HepG2 (cell line): ENCODE data around the gene GALNT9.

Experiments
- EHMT2 ChIP-seq: fragments of 200-600 bp; sonication (generic); IDR thresholded peaks from 2 replicates; pipeline ENCODE4 v1.7.0; 2017; ENCODE audit warnings: antibody characterized with exemption, low read depth, low read length, borderline replicate concordance
- NAIF1 ChIP-seq: sonication (generic); formaldehyde crosslinking; IDR thresholded peaks from 2 replicates; pipeline ENCODE4 v1.5.0; 2020; ENCODE audit warnings: mild to moderate bottlenecking, missing genetic modification reagents, borderline replicate concordance
- NCOR1 ChIP-seq: fragments of 200-600 bp; sonication (generic); IDR thresholded peaks from 2 replicates; pipeline ENCODE4 v1.7.0; 2017; ENCODE audit warnings: antibody characterized with exemption, low read length, borderline replicate concordance
- POLR2A ChIP-seq, 2 experiments: IDR thresholded peaks; 2 replicates each; pipeline ENCODE4 v1.6.1; 2011; ENCODE audit warnings: low read depth in 2 of 2, low read length in 2 of 2, mild to moderate bottlenecking in 1 of 2, moderate library complexity in 1 of 2; ENCODE audit not compliant: insufficient read depth in 1 of 2
- ZFP41 ChIP-seq: sonication (generic); formaldehyde crosslinking; IDR thresholded peaks from 2 replicates; pipeline ENCODE4 v1.4.0; 2020; ENCODE audit warnings: mild to moderate bottlenecking, missing genetic modification reagents, borderline replicate concordance
- ZNF878 ChIP-seq: sonication (generic); formaldehyde crosslinking; IDR thresholded peaks from 2 replicates; pipeline ENCODE4 v1.8.1; 2023; ENCODE audit warnings: mild to moderate bottlenecking, missing genetic modification reagents, moderate library complexity
- TF ChIP-seq, protein P1 (sequence below), 2 experiments: sonication (generic) in 1 of 2; formaldehyde crosslinking in 1 of 2; IDR thresholded peaks; 2 replicates each; pipeline versions ENCODE4 v1.4.0 to v1.6.1; 2018 to 2020; ENCODE audit warnings: missing genetic modification reagents in 2 of 2, borderline replicate concordance in 1 of 2, low read depth in 1 of 2, mild to moderate bottlenecking in 1 of 2, missing biosample characterization in 1 of 2
- TF ChIP-seq, protein P2 (sequence below): sonication (generic); formaldehyde crosslinking; IDR thresholded peaks from one replicate; pipeline ENCODE4 v1.5.1; 2020; ENCODE audit warnings: mild to moderate bottlenecking, missing genetic modification reagents; ENCODE audit errors: not compliant biosample characterization
- TF ChIP-seq, protein P3 (sequence below): sonication (generic); formaldehyde crosslinking; IDR thresholded peaks from 2 replicates; pipeline ENCODE4 v1.5.0; 2020; ENCODE audit warnings: mild to moderate bottlenecking, missing genetic modification reagents, moderate library complexity

DNA sequence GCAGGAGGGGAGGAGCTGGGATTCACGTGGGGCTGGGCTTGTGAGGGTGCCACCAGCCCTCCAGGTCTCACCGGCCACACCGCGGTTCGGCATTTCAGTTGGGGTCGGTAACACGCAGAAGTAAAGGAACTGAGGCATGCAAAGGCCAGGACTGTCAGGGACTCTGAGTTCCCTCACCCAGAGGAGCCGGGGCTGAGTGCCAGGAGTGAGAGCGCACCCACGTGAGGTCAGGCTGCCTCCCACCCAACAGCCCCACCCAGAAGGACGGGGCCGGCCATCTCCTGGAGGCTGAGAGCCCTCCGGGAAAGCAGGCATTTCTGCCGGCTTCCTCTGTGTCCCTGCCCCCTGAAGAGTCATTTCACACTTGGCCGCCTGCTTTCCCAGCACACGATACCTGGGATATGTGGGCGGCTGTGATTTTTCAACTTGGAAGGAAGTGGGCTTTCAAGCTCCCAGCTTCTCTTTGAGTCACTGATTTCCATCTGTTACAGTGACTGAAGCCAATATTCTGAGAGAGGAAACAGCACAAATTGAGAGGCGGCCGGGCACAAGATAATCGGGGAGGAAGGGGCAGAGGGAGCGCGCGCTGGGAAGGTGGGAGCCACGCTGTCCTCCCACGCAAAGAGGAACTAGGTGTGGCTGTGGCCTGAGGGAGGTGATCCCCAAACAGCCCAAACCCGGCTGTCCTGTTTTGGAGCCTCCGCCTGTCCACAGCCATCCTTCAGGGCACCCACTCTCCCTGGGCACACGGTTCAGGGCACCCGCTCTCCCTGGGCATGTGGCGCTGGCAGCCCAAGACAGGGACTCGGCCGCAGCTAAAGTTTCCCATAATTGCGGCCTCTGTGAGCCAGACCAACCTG, 19.0 kb downstream of the GALNT9 start:
- no peak for TF ChIP-seq POLR2A (IDR thresholded peaks at IDR 0.05; ENCODE audit: insufficient read depth in 1 of 2, low read depth in 2 of 2, low read length in 2 of 2)
- TF ChIP-seq, protein P1, sequence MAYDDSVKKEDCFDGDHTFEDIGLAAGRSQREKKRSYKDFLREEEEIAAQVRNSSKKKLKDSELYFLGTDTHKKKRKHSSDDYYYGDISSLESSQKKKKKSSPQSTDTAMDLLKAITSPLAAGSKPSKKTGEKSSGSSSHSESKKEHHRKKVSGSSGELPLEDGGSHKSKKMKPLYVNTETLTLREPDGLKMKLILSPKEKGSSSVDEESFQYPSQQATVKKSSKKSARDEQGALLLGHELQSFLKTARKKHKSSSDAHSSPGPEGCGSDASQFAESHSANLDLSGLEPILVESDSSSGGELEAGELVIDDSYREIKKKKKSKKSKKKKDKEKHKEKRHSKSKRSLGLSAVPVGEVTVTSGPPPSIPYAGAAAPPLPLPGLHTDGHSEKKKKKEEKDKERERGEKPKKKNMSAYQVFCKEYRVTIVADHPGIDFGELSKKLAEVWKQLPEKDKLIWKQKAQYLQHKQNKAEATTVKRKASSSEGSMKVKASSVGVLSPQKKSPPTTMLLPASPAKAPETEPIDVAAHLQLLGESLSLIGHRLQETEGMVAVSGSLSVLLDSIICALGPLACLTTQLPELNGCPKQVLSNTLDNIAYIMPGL (CRISPR knock-in tag; IDR thresholded peaks at IDR 0.05; ENCODE audit: borderline replicate concordance in 1 of 2, low read depth in 1 of 2) = no peak
- TF ChIP-seq, protein P2, sequence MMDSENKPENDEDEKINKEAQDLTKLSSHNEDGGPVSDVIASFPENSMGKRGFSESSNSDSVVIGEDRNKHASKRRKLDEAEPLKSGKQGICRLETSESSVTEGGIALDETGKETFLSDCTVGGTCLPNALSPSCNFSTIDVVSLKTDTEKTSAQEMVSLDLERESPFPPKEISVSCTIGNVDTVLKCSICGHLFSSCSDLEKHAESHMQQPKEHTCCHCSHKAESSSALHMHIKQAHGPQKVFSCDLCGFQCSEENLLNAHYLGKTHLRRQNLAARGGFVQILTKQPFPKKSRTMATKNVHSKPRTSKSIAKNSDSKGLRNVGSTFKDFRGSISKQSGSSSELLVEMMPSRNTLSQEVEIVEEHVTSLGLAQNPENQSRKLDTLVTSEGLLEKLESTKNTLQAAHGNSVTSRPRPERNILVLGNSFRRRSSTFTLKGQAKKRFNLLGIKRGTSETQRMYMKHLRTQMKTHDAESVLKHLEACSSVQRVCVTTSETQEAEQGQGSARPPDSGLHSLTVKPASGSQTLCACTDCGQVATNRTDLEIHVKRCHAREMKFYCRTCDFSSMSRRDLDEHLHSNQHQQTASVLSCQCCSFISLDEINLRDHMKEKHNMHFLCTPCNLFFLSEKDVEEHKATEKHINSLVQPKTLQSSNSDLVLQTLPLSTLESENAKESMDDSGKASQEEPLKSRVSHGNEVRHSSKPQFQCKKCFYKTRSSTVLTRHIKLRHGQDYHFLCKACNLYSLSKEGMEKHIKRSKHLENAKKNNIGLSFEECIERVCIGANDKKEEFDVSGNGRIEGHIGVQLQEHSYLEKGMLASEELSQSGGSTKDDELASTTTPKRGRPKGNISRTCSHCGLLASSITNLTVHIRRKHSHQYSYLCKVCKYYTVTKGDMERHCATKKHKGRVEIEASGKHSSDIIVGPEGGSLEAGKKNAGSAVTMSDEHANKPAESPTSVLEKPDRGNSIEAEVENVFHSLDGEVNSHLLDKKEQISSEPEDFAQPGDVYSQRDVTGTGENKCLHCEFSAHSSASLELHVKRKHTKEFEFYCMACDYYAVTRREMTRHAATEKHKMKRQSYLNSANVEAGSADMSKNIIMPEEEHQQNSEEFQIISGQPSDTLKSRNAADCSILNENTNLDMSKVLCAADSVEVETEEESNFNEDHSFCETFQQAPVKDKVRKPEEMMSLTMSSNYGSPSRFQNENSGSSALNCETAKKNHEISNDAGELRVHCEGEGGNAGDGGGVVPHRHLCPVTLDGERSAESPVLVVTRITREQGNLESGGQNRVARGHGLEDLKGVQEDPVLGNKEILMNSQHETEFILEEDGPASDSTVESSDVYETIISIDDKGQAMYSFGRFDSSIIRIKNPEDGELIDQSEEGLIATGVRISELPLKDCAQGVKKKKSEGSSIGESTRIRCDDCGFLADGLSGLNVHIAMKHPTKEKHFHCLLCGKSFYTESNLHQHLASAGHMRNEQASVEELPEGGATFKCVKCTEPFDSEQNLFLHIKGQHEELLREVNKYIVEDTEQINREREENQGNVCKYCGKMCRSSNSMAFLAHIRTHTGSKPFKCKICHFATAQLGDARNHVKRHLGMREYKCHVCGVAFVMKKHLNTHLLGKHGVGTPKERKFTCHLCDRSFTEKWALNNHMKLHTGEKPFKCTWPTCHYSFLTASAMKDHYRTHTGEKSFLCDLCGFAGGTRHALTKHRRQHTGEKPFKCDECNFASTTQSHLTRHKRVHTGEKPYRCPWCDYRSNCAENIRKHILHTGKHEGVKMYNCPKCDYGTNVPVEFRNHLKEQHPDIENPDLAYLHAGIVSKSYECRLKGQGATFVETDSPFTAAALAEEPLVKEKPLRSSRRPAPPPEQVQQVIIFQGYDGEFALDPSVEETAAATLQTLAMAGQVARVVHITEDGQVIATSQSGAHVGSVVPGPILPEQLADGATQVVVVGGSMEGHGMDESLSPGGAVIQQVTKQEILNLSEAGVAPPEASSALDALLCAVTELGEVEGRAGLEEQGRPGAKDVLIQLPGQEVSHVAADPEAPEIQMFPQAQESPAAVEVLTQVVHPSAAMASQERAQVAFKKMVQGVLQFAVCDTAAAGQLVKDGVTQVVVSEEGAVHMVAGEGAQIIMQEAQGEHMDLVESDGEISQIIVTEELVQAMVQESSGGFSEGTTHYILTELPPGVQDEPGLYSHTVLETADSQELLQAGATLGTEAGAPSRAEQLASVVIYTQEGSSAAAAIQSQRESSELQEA (CRISPR knock-in tag) = no peak
- no peak for TF ChIP-seq NCOR1
- no peak for TF ChIP-seq NAIF1 (CRISPR knock-in tag)
- no peak for TF ChIP-seq ZNF878 (CRISPR knock-in tag)
- TF ChIP-seq, protein P3, sequence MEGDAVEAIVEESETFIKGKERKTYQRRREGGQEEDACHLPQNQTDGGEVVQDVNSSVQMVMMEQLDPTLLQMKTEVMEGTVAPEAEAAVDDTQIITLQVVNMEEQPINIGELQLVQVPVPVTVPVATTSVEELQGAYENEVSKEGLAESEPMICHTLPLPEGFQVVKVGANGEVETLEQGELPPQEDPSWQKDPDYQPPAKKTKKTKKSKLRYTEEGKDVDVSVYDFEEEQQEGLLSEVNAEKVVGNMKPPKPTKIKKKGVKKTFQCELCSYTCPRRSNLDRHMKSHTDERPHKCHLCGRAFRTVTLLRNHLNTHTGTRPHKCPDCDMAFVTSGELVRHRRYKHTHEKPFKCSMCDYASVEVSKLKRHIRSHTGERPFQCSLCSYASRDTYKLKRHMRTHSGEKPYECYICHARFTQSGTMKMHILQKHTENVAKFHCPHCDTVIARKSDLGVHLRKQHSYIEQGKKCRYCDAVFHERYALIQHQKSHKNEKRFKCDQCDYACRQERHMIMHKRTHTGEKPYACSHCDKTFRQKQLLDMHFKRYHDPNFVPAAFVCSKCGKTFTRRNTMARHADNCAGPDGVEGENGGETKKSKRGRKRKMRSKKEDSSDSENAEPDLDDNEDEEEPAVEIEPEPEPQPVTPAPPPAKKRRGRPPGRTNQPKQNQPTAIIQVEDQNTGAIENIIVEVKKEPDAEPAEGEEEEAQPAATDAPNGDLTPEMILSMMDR (CRISPR knock-in tag) = no peak
- no peak for TF ChIP-seq EHMT2
- TF ChIP-seq ZFP41 (CRISPR knock-in tag) = no peak
